RCC 7860 (cell line): ENCODE results near the gene DNMBP.
"Not testable (repeated sequence)": the region's sequence is repeated elsewhere in the genome, so short reads cannot be mapped to it uniquely, and the experiment has no call there.

Experiments used
- DNase-seq: peaks from one replicate; pipeline ENCODE4 v3.0.0-alpha.2; 2015; ENCODE audit warnings: low spot score
- FAIRE-seq: peaks from 2 replicates; lab custom pipeline; 2012; peaks lifted over from hg19 to GRCh38; lab: Jason Lieb, UNC

DNMBP gene

GRCh38 chr10:100020886-100021253, 11.1 kb upstream of the DNMBP start:
- DNase-seq (no peak), FAIRE-seq (no peak)

GRCh38 chr10:100020142-100020885, 10.6 kb upstream of the DNMBP start:
- DNase-seq, result no peak
- no peak for FAIRE-seq

- no peak for FAIRE-seq
- no peak for DNase-seq
Measured at GRCh38 chr10:100019787-100020141, 10.0 kb upstream of the DNMBP start.

GRCh38 chr10:100014071-100014762, 4.5 kb upstream of the DNMBP start:
- FAIRE-seq, result no peak

GRCh38 chr10:100013621-100014020, 3.9 kb upstream of the DNMBP start:
- no peak for DNase-seq
- no peak for FAIRE-seq

More at GRCh38 chr10:100014071-100014762, 4.5 kb upstream of the DNMBP start:
- DNase-seq, result no peak

- DNase-seq, FAIRE-seq: not testable (repeated sequence)
Measured at GRCh38 chr10:100011906-100012305, 2.2 kb upstream of the DNMBP start.

GRCh38 chr10:100009283-100009792, 409 bp downstream of the DNMBP start:
- no peak for FAIRE-seq
- no peak for DNase-seq

GRCh38 chr10:100008708-100009282, 952 bp downstream of the DNMBP start:
- FAIRE-seq (no peak), DNase-seq (no peak)

GRCh38 chr10:100008142-100008522, 1.6 kb downstream of the DNMBP start:
- DNase-seq (no peak), FAIRE-seq (no peak)

GRCh38 chr10:100007231-100008141, 2.3 kb downstream of the DNMBP start:
- DNase-seq, result no peak
- no peak for FAIRE-seq

- peak; percentile 98 for DNase-seq
- FAIRE-seq, result peak; percentile 95
Measured at GRCh38 chr10:100006243-100006886, 3.4 kb downstream of the DNMBP start.

GRCh38 chr10:100004805-100005510, 4.8 kb downstream of the DNMBP start:
- no peak for FAIRE-seq
- DNase-seq, result no peak

- FAIRE-seq, result no peak
- no peak for DNase-seq
Measured at GRCh38 chr10:100000109-100000644, 9.6 kb downstream of the DNMBP start.

GRCh38 chr10:99999319-100000108, 10.2 kb downstream of the DNMBP start:
- FAIRE-seq, result no peak

GRCh38 chr10:99998889-99999288, 10.9 kb downstream of the DNMBP start:
- no peak for DNase-seq
- FAIRE-seq, result no peak

More at GRCh38 chr10:99999319-100000108, 10.2 kb downstream of the DNMBP start:
- no peak for DNase-seq

- no peak for DNase-seq
- FAIRE-seq, result no peak
Measured at GRCh38 chr10:99996671-99997648, 12.8 kb downstream of the DNMBP start.

GRCh38 chr10:99995713-99996112, 14.0 kb downstream of the DNMBP start:
- no peak for FAIRE-seq
- DNase-seq, result no peak
